Cerebellar cortex (tissue), 1 donor: ENCODE measurements around the gene RAI1.
A peak's percentile ranks its signal among the peaks of the same experiment; 100 is the strongest.

Experiments used
- DNase-seq: peaks from one replicate; pipeline ENCODE4 v3.0.0-alpha.2; 2015; ENCODE audit warnings: low spot score

The RAI1 gene

DNA sequence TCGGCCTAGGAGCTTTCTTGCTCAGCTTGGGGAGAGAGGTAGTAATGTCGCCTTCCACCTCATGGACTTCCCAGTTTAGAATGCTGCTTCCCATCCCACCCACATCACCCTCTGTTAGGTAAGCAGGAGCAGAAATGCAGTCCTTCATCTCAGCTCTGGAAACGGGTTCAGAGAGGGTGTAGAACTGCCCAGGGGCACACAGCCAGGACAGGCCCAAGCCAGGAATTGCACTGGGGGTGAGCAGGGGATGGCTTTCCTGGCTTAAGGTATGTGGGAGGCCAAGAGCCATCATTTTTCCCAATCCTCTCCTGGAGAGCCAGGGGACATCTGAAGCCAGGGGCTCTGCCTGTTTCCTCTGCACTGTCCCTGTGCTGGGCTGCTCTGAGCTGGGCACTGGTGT, 33.6 kb downstream of the RAI1 start:
- DNase-seq: no peak

DNA sequence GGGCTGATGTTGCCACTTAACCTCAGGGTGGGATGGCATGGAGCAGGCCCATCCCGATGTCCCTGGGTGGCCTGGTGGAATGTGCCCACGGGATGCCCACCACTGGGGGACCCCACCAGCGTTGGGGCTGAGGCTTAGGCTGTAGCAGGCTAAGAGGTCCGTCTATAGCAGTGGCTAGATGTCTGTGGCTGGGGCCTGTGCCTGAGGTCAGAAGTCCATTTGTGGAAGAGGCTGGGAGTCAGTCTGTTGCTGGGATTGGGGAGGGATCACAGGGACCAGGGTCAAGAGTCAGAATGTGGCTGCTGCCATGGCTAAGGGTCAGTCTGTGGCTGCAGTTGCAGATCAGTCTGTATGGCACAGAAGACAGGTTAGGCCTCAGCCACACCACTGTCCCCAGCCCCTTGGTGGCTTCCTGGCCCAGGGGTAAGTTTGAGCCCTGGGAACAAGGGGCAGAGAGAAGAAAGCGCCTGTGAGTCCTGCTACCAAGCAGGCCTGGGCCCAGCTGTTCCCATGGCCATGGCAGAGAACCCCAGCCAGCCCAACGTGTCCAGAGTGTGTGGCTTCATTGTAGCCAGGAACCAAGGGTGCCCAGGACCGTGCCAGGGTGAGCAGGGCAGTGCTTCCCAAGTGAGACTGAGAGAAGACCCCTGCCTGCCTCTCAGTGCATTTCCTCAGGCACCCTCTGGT, 35.7 kb downstream of the RAI1 start:
- DNase-seq: no peak

DNA sequence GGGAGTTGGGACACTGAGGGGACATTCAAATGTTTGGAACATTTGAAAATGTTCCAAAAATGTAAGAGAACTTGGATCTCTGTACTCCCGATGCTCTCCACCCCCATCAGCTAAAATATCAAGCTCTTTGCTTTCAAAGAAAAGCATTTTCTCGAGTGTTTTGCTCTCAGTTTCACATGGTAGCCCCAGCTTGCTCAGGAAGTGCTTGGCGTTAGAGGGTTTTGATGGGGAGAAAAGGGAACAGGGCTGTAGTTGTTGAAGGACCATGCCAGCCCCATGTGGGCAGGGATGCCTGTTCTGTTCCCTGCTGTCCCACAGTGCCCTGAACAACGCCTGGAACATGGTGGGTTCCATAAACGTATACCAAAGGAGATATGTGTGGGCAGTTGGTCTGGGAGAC, 37.0 kb downstream of the RAI1 start:
- DNase-seq: no peak

GRCh38 chr17:17719199-17719940, 38.1 kb downstream of the RAI1 start:
- DNase-seq: no peak

DNA sequence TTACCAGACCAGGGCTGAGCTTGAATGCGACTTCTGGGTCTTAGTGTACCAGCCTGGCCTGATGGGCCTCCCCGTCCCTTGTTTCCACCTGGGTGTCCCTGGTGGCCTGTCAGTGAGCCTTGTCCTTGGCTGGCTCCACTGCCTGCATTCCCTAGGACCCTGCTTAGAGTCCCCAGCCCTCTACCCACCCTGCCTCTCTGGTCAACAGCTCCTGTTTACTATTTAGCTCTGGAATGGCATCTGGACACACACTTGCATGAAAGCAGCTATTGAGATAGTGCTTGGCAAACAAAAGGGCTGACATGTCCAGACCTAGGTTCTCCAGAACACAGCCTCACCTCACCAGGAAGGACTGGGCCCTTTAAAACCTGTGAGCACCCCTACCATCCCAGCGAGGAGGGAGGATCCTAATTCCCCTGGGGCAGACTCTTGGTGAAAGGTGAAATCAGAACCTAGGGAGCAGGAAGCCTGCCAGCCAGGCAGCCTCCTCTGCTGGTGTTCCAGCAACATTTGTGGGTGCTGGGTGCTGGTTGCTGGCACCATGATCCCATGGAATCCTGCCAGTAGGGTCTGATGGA, 38.8 kb downstream of the RAI1 start:
- no peak for DNase-seq

DNA sequence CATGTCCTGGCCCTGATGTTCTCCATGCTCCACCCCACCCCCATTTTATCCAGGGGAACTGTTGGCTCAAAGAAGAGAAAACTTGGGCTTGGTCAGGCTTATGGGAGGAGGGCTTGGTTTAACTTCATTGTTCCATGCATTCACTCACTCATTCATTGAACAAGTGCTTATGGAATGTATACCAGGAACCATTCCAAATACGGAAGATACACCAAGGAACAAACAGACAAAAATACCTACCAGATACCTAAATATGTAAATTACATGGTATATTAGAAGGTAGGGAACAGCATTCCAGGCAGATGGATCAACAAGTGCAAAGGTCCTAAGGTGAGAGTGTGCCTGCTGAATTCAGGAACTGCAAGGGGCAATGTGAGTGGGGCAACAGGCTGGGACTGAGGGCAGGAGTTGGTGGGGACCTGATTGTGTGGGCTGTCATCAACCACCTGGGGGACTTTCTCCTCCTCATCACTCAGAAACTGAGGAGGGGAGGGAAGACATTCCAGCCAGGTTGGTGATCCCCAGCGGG, 39.9 kb downstream of the RAI1 start:
- DNase-seq: no peak

GRCh38 chr17:17722081-17722905, 41.0 kb downstream of the RAI1 start:
- peak; percentile 58 for DNase-seq

- DNase-seq: no peak
Observed at GRCh38 chr17:17722906-17723353, 41.7 kb downstream of the RAI1 start.

GRCh38 chr17:17723354-17724261, 42.4 kb downstream of the RAI1 start:
- DNase-seq: peak; percentile 70

DNA sequence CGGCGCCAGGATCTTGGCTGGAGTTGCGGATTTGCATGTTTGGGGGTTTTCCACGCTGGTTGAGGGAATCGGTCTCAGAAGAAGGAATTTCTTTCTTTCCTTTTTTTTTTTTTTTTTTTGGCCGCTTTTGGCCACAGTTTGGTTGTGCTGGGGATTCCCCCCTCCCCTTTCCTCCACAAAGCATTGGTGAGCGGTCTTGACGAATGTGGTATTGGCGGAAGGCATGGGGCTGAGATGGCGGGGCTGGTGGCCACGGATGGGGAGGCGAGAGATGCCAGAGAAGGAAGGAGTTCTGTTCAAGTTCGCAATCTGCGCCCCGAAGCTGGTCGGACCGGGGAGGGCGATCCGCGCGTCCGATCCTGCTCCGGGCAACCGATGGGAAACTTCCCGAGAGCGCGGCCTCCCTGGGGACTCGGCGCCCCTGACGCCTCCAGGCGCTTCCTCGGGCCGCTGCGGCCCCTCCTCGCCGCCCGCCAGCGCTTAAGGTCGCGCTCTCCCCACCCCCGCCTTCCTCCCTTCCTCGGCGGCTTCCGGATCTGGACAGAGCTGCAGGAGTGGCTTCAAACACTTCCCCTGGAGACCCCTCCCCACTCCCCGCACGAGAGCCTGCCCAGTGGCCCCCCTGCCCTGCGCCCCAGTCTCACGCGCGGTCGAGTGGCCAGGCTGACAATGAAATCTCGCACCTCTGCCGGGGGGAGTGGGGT, 43.2 kb downstream of the RAI1 start:
- no peak for DNase-seq

- no peak for DNase-seq
Observed at GRCh38 chr17:17725011-17725751, 43.9 kb downstream of the RAI1 start.

DNA sequence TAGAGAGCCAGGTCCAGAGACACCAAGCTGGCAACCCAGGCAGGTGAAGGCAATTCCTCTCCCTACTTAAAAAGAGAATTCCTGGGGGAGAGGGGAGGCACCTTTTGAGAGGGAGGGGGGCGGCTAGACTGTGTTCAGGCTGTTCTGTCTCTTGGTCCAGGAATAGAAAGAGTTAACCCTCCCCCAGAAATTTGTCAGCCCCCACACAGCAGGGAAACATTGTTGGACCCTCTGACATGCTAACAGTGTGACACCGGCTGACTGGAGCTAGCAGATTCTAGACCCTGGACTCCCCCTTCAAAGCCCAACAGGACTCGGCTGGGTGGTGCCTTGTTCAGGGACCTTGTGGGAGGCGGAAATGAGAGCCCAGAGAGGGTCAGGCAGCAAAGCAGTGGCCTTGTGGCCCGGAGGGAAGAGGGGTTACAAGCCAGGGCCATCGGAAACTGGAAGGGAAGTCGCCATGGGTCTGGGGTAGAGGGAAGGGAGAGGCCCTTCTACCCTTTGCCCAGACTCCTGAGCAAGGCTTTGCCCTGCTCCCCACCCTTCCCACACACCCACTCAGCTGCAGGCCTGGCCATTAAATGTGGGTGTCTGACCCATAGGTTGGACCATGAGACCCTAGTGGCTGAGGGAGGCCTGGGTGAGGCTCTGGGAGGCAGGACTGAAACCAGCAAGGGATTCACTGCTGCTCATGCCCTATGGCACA, 44.6 kb downstream of the RAI1 start:
- DNase-seq: no peak

GRCh38 chr17:17726458-17727060, 45.3 kb downstream of the RAI1 start:
- no peak for DNase-seq

DNA sequence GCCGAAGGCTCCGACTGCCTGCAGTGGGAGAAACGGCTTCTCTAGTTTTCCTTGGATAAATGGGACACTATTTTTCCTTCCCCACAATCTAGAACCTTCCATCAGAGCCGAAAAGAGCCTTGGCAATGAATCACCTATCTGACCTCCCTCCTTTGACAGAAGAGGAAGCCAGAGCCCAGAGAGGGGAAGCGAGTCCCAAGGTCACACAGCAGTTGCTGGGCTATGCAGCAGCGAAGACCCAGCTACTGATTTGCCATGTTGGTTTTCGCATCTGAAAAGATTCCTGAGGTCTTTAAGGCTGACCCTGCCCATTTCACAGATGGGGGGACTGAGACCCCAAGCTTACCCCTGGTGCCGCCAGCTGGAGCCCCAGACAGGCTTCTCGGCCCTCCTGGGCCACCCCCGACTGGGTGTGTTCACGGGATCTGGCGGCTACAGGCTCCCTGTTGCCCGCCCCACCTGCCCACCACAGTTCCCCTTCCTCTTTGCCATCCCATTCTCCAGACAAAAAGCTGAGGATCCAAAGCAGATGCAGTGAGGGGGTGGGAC, 45.9 kb downstream of the RAI1 start:
- no peak for DNase-seq

GRCh38 chr17:17728146-17728545, 46.9 kb downstream of the RAI1 start:
- DNase-seq: no peak

- no peak for DNase-seq
Observed at GRCh38 chr17:17728550-17729251, 47.4 kb downstream of the RAI1 start.

DNA sequence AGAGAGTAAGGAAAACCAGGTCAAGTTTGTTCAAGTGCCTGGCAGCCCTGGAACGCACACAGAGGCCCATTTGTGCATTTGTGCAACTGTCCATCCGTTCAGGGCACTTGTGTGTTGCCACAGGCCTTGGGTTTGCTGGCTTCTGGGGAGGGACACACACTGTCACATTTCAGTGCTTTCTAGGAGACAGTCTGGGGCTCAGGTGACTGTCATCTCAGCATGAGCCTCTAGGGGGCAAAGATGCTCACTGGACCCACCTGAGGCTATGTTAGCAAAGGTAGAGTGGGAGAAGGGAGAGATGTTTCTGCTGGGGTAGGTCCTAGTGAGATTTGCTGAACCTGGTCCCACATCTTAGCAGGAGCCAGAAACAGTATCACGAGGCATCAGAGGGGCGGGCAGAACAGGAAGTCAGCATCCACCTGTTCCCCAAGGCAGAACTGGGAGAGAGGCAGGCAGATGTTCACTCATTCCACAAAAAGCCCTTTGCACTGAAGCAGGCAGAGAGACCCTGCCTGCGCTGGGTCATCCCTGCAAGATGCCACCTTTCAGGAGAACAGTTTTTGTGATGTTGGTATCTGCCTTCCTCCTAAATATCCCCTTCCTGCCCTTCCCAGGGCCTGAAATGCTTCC, 48.5 kb downstream of the RAI1 start:
- peak; percentile 78 for DNase-seq
